SJSA1 (cell line): ENCODE results near the gene XPR1. TPM values are rescaled to one million over a fixed set of nuclear protein-coding genes. Genes with fewer than 3 reads are reported as not detected.

ENCODE experiments used
- DNase-seq, 2 experiments: peaks; one replicate each; pipeline ENCODE4 v3.0.0-alpha.2; 2015 to 2020; ENCODE audit warnings: low spot score in 2 of 2, low read depth in 1 of 2
- H3K27ac ChIP-seq: fragments of 250-450 bp; sonication (Bioruptor Pico); 2 replicates; pipeline ENCODE4 v1.5.1; 2020; ENCODE audit warnings: mild to moderate bottlenecking, moderate library complexity
- H3K27me3 ChIP-seq: fragments of 250-450 bp; sonication (Bioruptor Pico); replicated peaks from 2 replicates; pipeline ENCODE4 v1.5.1; 2020; ENCODE audit warnings: mild to moderate bottlenecking, moderate library complexity
- H3K36me3 ChIP-seq: fragments of 250-450 bp; sonication (Bioruptor Pico); 2 replicates; pipeline ENCODE4 v1.5.1; 2020; ENCODE audit warnings: mild to moderate bottlenecking
- H3K4me1 ChIP-seq: fragments of 250-450 bp; sonication (Bioruptor Pico); replicated peaks from 2 replicates; pipeline ENCODE4 v1.6.1; 2021; ENCODE audit warnings: mild to moderate bottlenecking
- H3K4me3 ChIP-seq: fragments of 250-450 bp; sonication (Bioruptor Pico); 2 replicates; pipeline ENCODE4 v1.5.1; 2020; ENCODE audit warnings: mild to moderate bottlenecking
- H3K9me3 ChIP-seq: fragments of 250-450 bp; sonication (Bioruptor Pico); replicated peaks from 2 replicates; pipeline ENCODE4 v1.5.1; 2020; ENCODE audit warnings: mild to moderate bottlenecking
- total RNA-seq: library from RNA; depleted of rRNA; stranded (reverse); fragments of >200 nt; shearing (Covaris generic); gene quantifications from 2 replicates; pipeline ENCODE4 v1.2.3, GENCODE V29; 2014

Gene XPR1
- total RNA-seq, 1 experiment from 2014 or later: 19.6 TPM

DNA sequence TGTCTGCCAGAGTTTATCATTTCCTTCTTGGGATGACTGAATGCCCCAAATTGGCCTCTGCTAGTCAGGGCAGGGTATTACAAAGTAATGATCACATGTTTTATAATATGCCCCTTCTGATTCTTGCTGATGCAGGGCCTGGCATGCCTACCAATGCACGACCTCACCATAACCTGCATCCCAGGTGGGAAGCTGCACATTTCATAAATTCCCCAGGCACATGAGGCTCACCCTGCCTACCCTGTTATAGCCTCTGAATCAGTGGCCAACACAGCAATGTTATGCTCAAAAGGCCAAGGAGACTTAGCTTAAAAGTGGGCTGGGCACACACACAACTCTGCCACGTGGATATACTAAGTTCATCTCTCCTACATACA is 28.0 kb upstream of the XPR1 start:
- Histone ChIP-seq H3K4me1 (no peaks in the 10 kb centered on the region), H3K4me3 (no peak overlapping the region), H3K36me3 (no peaks in the 10 kb centered on the region), H3K27ac (no peak overlapping the region), H3K9me3 (no peaks in the 10 kb centered on the region), H3K27me3 (no peaks in the 10 kb centered on the region)
- DNase-seq: no peak

DNA sequence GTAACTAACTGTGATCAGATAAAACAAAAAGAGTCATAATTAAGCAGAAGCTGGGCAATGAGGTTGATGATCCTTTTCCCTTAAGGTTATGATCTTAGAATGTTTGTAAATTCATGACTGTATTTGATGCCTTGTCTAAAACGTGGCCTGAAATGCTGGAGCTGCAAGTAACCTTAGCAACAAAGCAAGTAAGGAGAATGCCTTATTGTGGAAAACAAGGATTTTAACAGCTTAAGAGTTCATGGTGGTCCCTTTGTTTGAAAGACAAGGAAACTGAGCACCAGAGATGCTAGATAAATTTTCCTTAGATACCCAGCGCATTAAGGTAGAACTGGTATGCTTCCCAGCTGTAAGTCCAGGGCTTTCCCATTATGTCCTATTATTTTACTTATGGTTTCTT is 25.7 kb upstream of the XPR1 start:
- no peak for DNase-seq
- Histone ChIP-seq H3K4me1 (no peaks in the 10 kb centered on the region), H3K4me3 (no peak overlapping the region), H3K36me3 (no peaks in the 10 kb centered on the region), H3K27ac (no peak overlapping the region), H3K27me3 (no peaks in the 10 kb centered on the region), H3K9me3 (no peaks in the 10 kb centered on the region)

DNA sequence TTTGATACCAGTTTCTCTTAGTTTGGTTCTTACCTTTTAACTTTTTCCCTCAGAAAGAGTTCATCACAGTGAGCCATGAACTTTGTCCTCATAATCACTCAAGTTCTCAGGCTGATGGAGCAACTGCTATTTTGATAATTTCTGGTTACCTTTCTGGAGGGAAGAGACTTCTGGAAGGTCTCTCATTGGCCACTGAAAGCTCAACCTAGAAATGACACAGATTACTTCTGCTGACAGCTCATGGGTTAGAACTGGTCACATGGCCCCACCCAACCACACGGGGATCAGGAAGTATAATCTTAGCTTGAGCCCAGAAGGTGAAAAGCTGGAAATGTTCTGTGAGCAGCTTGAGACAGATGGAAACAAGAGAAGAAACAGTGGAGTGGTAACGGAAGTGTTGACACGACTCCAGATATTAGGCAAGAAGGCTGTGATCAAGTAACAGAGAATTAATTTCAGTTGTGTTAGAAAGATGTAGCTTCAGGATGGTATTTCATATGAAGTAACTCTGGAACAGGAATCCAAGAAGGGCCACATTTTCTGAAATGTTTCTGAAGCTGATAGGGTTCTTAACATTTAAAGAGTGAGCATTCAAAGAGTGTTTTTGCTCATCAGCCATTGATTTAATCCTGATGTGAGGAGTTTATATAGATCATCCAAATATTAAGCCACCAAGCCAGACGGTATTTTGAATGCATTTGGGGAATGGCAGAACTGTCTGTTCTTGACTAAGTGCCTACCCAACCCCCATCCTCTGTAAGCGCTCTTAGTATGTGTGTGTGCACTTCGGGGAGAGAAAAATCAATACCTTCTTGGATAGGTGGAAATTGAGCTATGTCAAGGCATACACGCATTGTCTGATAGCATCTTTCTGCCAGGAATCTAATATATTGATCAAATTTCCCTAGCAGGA is 21.9 kb upstream of the XPR1 start:
- Histone ChIP-seq H3K36me3 (no peaks in the 10 kb centered on the region), H3K4me3 (no peak overlapping the region), H3K9me3 (no peaks in the 10 kb centered on the region), H3K4me1 (no peaks in the 10 kb centered on the region), H3K27ac (no peak overlapping the region), H3K27me3 (no peaks in the 10 kb centered on the region)
- no peak for DNase-seq

DNA sequence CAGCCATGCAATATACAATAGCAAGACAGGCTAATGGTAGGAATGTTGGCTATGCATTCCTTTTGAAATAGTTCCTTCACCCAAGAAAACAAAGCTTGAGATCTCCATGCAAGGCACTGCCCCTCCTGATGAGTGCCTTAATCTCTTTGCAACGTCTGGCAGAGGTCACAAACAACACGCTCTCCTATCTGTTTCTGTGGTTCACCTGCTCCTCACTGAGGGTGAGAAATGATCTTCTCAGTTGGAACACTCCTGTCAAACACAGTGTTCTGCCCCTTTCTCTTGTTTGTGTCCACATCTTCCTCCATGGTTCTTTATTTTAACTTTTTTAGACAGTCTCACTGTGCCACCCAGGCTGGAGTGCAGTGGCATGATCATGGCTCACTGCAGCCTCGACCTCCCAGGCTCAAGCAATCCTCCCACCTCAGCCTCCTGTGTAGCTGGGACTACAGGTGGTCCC is 21.2 kb upstream of the XPR1 start:
- Histone ChIP-seq H3K4me3 (no peak overlapping the region), H3K36me3 (no peaks in the 10 kb centered on the region), H3K27me3 (0 out of 2 replicates have a peak, but pooled peaks cover 2% of the 10 kb centered on the region), H3K4me1 (no peaks in the 10 kb centered on the region), H3K9me3 (no peaks in the 10 kb centered on the region), H3K27ac (no peak overlapping the region)
- no peak for DNase-seq

DNA sequence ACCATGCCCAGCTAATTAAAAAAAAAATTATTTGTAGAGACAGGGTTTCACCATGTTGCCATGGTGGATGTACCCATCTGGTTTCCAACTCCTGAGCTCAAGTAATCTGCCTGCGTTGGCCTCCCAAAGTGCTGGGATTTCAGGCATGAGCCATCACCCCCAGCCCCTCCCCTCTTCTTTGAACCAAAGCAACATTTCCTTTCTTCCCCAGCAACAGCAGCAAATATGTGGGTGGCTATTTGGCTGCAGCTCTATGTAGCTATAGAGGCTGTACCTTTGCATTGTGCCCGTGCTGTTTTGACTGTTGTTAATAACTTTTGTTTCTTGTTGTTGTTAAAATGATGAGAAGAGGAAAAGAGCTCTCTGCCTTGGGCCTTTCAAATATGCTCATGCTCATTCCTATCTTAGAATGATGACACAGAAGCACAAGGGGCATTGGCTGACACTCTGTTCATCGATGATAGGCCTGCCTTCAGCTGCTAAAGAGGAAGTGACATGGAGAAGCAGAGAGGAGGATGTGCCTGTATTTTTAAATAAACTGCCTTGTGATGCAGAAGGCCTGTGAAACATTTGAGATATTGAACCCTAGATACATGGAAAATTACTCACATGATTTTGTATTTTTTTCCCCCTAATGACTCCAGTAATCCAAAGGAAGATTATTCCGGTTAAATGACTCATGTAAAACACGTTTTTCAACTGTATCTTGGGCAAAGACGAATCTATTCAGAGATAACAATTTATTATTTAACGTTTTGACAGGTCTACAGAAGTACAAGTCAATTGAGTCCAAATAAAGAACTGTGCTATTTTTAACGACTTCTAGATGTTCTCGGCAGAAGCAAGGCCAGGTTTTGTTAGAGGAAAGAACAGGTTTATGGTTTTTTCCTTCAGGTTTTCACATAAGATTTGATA is 20.5 kb upstream of the XPR1 start:
- Histone ChIP-seq H3K36me3 (no peaks in the 10 kb centered on the region), H3K9me3 (no peaks in the 10 kb centered on the region), H3K4me3 (no peak overlapping the region), H3K4me1 (no peaks in the 10 kb centered on the region), H3K27ac (no peak overlapping the region), H3K27me3 (0 out of 2 replicates have a peak, but pooled peaks cover 2% of the 10 kb centered on the region)
- DNase-seq: no peak

DNA sequence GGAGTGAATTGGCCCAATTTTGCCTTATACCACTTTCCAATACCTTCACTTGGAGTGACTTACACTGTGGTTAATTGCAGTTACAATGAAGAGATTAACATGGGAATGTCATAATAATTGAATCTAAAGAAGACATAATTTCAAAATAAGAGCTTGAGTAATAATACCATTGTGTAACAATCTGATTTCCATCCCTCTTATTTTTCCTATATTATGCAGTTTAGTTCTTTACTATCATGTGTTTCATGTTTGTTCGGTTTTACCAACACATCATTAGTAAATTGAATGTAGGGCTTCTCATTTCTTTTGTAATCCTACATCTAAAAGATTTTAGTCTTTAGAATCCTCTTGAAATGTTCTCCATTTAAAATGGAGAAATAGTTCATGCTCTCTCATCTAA is 19.2 kb upstream of the XPR1 start:
- Histone ChIP-seq H3K4me3 (no peak overlapping the region), H3K36me3 (no peaks in the 10 kb centered on the region), H3K9me3 (no peaks in the 10 kb centered on the region), H3K27me3 (0 out of 2 replicates have a peak, but pooled peaks cover 2% of the 10 kb centered on the region), H3K4me1 (no peaks in the 10 kb centered on the region), H3K27ac (no peak overlapping the region)
- no peak for DNase-seq

DNA sequence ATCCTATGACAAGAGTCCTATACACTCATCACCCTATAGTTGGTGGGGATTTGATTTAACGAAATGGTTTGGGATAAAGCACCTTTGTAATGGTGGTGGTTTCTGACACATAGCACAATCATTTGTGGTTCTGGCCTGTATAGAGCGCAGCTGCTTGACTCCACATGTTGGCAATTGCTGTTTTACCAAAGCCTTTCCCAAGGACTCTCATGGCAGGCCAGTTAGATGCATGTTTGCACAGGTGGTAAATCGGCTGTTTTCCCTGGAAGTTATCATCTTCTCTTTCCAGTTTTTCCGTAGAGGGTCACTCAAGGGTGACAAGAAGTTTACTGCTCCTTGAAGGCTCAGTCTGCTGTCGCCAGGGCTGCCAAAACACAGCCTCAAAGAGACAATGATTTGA is 17.1 kb upstream of the XPR1 start:
- Histone ChIP-seq H3K27me3 (0 out of 2 replicates have a peak, but pooled peaks cover 2% of the 10 kb centered on the region), H3K36me3 (no peaks in the 10 kb centered on the region), H3K4me1 (no peaks in the 10 kb centered on the region), H3K4me3 (no peak overlapping the region), H3K27ac (no peak overlapping the region), H3K9me3 (no peaks in the 10 kb centered on the region)
- DNase-seq: no peak

DNA sequence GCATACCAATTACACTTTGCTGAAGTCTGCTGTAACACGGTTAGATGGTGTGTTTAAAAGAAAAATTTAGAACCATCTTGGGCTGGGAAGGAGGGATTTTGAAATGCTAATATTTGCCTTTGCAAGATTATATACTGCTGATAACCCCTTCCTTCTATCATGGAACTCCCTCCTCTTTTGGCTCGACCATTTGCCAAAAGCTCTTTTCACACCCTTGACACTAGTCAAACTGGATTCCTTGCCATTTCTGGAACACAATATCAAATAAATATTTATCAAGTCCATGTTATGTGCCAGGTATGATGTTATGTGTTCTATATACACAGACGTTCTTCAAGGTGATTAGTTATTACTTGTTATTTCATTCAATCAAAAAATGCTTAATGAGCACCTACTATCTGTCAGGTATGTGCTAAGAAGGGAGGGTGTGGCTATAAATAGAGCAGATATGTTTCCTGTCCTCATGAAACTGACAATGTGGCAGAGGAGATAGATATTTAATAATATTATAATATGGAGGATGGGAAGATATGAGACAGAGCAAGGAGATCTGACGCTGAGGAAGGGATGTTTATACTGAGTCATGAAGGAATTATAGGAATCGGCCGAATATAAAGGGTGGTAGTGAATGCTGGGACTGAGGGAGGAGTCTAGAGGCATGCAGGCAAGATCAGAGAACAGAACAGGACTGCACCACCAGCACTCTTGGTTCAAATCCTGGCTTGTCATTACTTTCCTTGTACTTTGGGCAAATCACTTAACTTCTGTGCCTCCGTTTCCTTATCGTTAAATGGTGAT is 16.1 kb upstream of the XPR1 start:
- DNase-seq: no peak
- Histone ChIP-seq H3K27ac (no peak overlapping the region), H3K36me3 (no peaks in the 10 kb centered on the region)

DNA sequence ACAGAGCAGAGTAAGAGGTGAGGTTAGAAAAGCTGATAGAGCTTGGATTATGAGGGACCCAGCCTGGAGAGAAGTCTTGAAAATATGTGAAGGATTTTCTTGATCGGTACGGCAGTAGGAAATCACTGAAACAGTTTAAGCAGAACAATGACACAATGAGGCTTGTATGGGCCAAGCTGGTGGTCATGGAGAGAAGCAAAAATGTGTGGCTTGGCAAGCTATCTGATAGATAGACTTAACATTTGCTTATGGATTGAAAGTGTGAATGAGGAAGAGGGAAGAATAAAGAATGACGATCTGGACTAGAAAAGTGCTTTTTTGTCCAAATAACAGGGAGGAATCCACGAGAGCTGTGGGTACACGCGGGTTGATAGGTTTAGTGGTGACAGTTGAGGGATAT is 15.4 kb upstream of the XPR1 start:
- Histone ChIP-seq H3K27ac (no peak overlapping the region), H3K36me3 (no peaks in the 10 kb centered on the region), H3K4me3 (no peak overlapping the region), H3K4me1 (no peaks in the 10 kb centered on the region), H3K27me3 (0 out of 2 replicates have a peak, but pooled peaks cover 2% of the 10 kb centered on the region), H3K9me3 (no peaks in the 10 kb centered on the region)
- no peak for DNase-seq

More for the DNA sequence above, 16.1 kb upstream of the XPR1 start:
- Histone ChIP-seq H3K9me3 (no peaks in the 10 kb centered on the region), H3K4me1 (no peaks in the 10 kb centered on the region), H3K27me3 (0 out of 2 replicates have a peak, but pooled peaks cover 2% of the 10 kb centered on the region), H3K4me3 (no peak overlapping the region)

DNA sequence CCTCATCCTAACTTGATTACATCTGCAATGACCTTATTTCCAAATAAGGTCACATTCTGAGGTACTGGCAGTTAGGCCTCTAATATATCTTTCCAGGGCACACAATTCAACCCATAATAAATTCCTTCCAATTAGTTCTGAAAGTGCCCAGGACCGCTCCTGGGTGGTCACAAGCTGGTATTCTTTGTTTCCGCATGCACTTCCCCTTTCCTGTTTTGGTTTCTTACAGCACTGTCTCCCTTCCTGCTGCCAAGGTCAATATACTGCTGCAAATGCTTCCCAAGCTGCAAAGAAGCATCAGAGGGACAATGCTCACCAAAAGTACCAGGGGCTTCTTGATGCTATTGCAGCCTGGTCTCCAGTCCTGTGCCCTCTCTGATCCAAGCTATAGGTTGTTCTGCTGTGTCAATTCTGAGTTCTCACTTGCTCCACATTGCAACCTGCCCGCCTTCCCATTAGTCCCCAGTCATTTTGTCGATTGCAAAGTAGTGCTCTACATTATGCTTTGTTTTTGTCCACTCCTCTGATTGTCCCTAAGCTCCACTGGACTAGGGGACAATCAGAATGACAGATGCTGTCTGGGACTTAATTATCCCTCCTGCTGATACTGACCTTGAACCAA is 13.9 kb upstream of the XPR1 start:
- Histone ChIP-seq H3K36me3 (no peaks in the 10 kb centered on the region), H3K27ac (no peak overlapping the region), H3K9me3 (no peaks in the 10 kb centered on the region), H3K4me1 (no peaks in the 10 kb centered on the region), H3K27me3 (0 out of 2 replicates have a peak, but pooled peaks cover 2% of the 10 kb centered on the region), H3K4me3 (no peak overlapping the region)
- DNase-seq: no peak

DNA sequence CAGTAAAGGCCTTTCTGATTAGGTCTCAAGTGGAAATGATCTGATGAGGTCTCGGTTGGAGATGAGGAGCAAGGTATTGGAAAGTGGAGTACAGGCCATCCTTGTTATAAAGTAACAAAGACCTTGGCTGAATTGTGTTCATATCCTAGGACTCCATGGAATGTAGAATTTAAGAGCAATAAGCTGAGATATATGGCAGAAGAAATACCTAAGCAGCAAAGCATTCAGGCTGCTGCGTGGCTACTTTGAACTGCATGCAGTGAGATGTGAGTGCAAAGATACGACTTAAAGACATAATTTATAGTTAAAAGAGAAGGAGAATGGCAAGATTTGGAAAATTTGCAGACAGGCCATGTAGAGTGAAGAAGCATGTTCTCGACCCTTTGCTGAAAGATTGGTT is 11.2 kb upstream of the XPR1 start:
- Histone ChIP-seq H3K27ac (no peak overlapping the region), H3K36me3 (no peaks in the 10 kb centered on the region), H3K4me3 (no peak overlapping the region), H3K4me1 (no peaks in the 10 kb centered on the region), H3K27me3 (no peaks in the 10 kb centered on the region), H3K9me3 (no peaks in the 10 kb centered on the region)
- DNase-seq: no peak

DNA sequence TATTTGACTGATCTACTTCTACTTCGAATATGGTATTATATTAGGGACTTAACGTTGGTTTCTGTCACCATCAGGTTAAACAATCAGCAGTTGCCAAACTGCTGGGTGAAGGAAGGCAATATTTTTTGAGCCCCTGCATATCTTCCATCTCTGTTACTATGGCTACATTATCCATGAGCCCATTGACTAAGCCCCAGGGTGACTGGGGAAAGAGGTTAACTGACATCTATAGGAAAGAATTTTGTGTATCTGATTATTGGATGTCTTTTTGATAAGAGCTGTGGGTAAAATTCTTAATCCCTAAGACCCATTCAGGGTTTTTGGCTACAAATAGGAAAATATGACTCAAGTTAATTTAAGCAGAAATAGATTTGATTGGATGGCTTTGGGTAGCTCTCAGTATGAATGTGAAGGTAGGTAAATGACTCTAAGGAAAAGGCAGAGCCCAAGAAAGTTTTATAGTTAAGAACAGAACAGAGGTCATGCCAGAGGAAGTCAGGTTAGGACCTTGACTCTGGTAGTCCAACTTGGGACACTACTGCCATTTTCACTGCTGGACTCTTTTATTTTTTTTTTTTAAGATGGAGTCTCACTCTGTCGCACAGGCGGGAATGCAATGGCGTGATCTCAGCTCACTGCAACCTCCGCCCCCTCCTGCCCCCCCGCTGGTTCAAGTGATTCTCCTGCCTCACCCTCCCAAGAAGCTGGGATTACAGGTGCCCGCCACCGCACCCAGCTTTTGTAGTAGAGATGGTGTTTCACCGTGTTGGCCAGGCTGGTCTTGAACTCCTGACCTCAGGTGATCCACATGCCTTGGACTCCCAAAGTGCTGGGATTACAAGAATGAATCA is 8.9 kb upstream of the XPR1 start:
- Histone ChIP-seq H3K27me3 (no peaks in the 10 kb centered on the region), H3K9me3 (no peaks in the 10 kb centered on the region), H3K4me1 (no peaks in the 10 kb centered on the region), H3K4me3 (no peak overlapping the region), H3K36me3 (no peaks in the 10 kb centered on the region), H3K27ac (no peak overlapping the region)
- DNase-seq: no peak
